Measurements from ENCODE around the gene TMCO6. TPM values are rescaled to one million over a fixed set of nuclear protein-coding genes. Genes with fewer than 3 reads are reported as not detected.

The TMCO6 gene
- total and polyA plus RNA-seq, 2 experiments from 2014 or later = 18.7 to 19.9 TPM

- no peak for TF ChIP-seq ZNF462 (CRISPR knock-in tag; IDR thresholded peaks at IDR 0.05)
- no peak for TF ChIP-seq EZH2 (IDR thresholded peaks at IDR 0.05; ENCODE audit: low read depth, unreplicated experiment)
These were observed 45.1 kb upstream of the TMCO6 start (continued) for GRCh38 chr5:140594169-140594568.

- no peak for ATAC-seq
- H3K9me3 Mint-ChIP-seq = peaks cover 6% of the 10 kb centered on the region; the same call in 1 of the 3 replicates
- H3K4me1 ChIP-seq (ENCODE audit: insufficient read depth) = no peaks in the 10 kb centered on the region
- H3K4me3 ChIP-seq = no peak overlapping the region
- H3K27ac Mint-ChIP-seq = no peak overlapping the region
- no peak overlapping the region for H3K4me2 ChIP-seq
- peaks cover 2% of the 10 kb centered on the region for H3K27me3 Mint-ChIP-seq (ENCODE audit: insufficient read depth, low read depth, poor library complexity)
- no peaks in the 10 kb centered on the region for H3K36me3 ChIP-seq (ENCODE audit: insufficient read depth)
- H3K4me3 Mint-ChIP-seq = no peak overlapping the region
- no peak for DNase-seq (ENCODE audit: low spot score)
- H3K27ac ChIP-seq (ENCODE audit: low read depth) = no peak overlapping the region
- no peaks in the 10 kb centered on the region for H4K20me1 ChIP-seq (replicated peaks; ENCODE audit: insufficient read depth)
- H3K79me2 ChIP-seq (replicated peaks; ENCODE audit: insufficient read depth) = no peaks in the 10 kb centered on the region
- H3K36me3 Mint-ChIP-seq (ENCODE audit: low read depth) = no peaks in the 10 kb centered on the region
- no peaks in the 10 kb centered on the region for H3F3A ChIP-seq (replicated peaks; ENCODE audit: low read depth)
- H3K27me3 ChIP-seq (ENCODE audit: insufficient read depth) = no peaks in the 10 kb centered on the region
- no peaks in the 10 kb centered on the region for H3K9me2 ChIP-seq (ENCODE audit: insufficient read depth)
- no peak overlapping the region for H2AFZ ChIP-seq
- H3K4me1 Mint-ChIP-seq = no peaks in the 10 kb centered on the region
- TF ChIP-seq CREB1 (CRISPR knock-in tag; IDR thresholded peaks at IDR 0.05; ENCODE audit: low read depth) (no peak), ZNF114 (CRISPR knock-in tag; IDR thresholded peaks at IDR 0.05) (no peak), JUNB (IDR thresholded peaks at IDR 0.05; ENCODE audit: unreplicated experiment) (no peak), EZH2 (IDR thresholded peaks at IDR 0.05; ENCODE audit: low read depth, unreplicated experiment) (no peak), POLR2AphosphoS5 (IDR thresholded peaks at IDR 0.05; ENCODE audit: low read depth) (no peak), ZNF462 (CRISPR knock-in tag; IDR thresholded peaks at IDR 0.05) (no peak), STAT1 (IDR thresholded peaks at IDR 0.05; ENCODE audit: unreplicated experiment) (no peak), ZNF331 (CRISPR knock-in tag; IDR thresholded peaks at IDR 0.05; ENCODE audit: low read depth) (no peak)
These were observed 43.5 kb upstream of the TMCO6 start for GRCh38 chr5:140595538-140596300.

All from GM23338 (cell line).